Measurements from ENCODE around the gene ZNF638.

ZNF638 gene

DNA sequence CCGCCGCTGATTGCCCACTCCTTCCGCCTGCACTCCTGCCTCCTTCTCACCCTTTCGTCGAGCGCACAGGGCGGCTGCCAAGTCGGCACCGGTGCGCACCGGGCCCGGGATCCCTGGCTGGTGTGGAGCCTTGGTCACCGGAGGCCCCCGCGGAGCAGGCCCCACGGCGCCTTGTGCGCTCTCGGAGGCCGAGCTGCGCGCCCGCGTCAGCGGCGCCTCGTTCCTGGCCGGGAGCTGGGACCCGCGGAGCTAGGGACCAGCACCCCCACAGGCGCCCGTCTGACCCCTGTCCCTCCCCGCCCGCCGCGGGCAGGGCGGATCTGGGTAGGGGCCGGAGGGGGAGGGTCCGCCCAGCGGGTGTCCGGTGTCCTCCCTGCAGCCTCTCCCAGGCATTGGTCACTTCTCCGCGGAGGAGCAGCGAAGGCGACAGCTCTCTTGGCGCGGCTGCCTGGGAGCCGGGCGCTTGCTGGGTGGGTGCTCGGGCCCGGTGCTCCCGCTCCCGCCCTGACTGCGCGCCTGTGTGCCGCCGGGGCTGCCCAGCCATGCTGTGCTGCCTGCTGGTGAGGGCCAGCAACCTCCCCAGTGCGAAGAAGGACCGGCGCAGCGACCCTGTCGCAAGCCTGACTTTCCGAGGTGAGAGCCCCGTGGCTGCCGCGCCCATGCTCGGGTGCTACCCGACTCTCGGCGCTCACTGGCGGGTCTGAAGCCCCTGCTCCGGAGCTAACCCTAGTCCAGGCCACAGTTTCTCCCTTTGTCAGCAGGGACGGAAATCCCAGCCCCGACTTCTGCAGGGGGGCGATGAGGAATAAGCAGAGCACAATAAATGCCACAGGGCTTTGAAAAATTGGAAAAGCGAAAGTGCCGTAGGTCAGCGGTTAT lies 135.0 kb downstream of the ZNF638 start:
- Histone ChIP-seq H3K4me3 (ENCODE audit: low read depth, low read length) (peak overlapping the region; percentile 57), H3K27ac (peak overlapping the region; percentile 46), H3K9me3 (ENCODE audit: severe bottlenecking) (peaks cover 23% of the 10 kb centered on the region), H3K36me3 (no peaks in the 10 kb centered on the region), H3K27me3 (ENCODE audit: insufficient read depth, low read depth, severe bottlenecking) (no peaks in the 10 kb centered on the region)
- no peak for TF ChIP-seq CTCF (IDR thresholded peaks at IDR 0.05; ENCODE audit: low read depth, low read length)
- peak; percentile 50 for DNase-seq

DNA sequence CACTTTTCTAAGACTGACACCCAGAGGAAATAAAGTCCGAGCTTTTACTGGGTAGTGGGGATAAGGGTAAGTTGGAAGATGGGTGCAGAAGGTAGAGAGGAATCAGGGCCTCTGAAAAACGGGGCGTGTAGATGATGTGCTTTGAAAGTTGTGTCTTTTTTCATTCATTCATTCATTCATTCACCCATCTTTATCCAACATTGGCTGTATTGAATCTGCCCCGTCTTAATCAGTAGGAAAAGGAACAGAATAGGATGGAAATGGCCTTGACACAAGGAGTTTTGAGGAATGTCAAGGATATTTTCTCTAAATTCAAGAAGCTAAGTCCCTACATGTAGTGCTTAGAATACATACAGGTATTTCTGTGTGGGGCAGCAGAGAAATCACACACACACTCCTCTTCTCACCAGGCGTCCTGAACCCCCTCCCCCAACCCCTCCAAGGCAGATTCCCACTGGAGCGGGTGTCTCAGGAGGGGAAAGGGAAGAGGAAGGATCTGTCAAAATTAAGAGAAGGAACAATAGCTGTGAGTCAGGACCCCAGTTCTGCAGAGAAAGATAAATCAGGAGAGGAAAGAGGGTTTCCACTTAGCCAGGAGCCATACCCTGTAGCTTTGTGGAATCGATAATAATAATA lies 135.7 kb downstream of the ZNF638 start:
- no peak for DNase-seq
- peaks cover 22% of the 10 kb centered on the region for H3K9me3 ChIP-seq (ENCODE audit: severe bottlenecking)
- H3K36me3 ChIP-seq = no peaks in the 10 kb centered on the region
- no peaks in the 10 kb centered on the region for H3K27me3 ChIP-seq (ENCODE audit: insufficient read depth, low read depth, severe bottlenecking)
- no peak for TF ChIP-seq CTCF (IDR thresholded peaks at IDR 0.05; ENCODE audit: low read depth, low read length)
- H3K27ac ChIP-seq = no peak overlapping the region
- H3K4me3 ChIP-seq (ENCODE audit: low read depth, low read length) = peak overlapping the region; percentile 57

DNA sequence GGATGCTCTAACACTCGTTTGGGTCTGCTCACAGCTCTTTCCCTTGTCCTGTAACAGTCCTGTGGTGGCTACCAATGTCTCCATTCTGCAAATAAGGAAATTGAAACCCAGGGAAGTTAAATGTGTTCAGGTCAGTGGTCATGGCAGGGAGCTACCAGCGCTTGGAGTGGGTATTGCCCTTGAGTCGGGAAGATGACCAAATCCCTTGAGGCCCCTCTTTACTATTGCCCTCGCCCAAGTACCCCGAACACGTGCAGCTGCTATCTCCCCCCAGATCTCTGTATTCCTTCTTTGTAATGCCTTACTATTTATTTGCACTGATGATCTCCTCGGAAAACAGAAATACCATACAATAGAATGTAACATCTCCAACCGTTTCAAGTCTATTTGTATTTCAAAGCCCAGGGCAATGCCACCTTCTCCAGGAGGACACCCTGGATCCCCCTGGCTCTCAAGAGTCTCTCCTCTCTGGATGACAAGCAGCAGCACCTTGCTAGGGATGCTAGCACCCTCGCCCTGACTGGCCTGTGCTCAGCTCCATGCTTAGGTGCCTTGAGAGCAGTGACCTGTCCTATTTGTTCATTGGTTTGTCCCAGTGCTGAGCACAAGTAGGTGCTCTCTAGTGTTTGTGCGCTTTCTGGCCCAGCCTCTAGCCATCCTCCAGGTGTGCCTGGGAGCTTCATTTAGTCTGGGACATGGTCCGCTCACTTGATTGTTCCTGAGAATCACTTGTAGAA lies 136.9 kb downstream of the ZNF638 start:
- no peak overlapping the region for H3K4me3 ChIP-seq (ENCODE audit: low read depth, low read length)
- H3K27ac ChIP-seq = no peak overlapping the region
- no peak for DNase-seq
- no peaks in the 10 kb centered on the region for H3K27me3 ChIP-seq (ENCODE audit: insufficient read depth, low read depth, severe bottlenecking)
- H3K9me3 ChIP-seq (ENCODE audit: severe bottlenecking) = peaks cover 11% of the 10 kb centered on the region
- no peak for TF ChIP-seq CTCF (IDR thresholded peaks at IDR 0.05; ENCODE audit: low read depth, low read length)
- no peaks in the 10 kb centered on the region for H3K36me3 ChIP-seq

GRCh38 chr2:71469403-71470398 lies 138.1 kb downstream of the ZNF638 start:
- Histone ChIP-seq H3K36me3 (no peaks in the 10 kb centered on the region), H3K27me3 (ENCODE audit: insufficient read depth, low read depth, severe bottlenecking) (no peaks in the 10 kb centered on the region)
- no peak for TF ChIP-seq CTCF (IDR thresholded peaks at IDR 0.05; ENCODE audit: low read depth, low read length)

GRCh38 chr2:71471276-71471675 lies 139.7 kb downstream of the ZNF638 start:
- no peak for TF ChIP-seq CTCF (IDR thresholded peaks at IDR 0.05; ENCODE audit: low read depth, low read length)
- H3K4me3 ChIP-seq (ENCODE audit: low read depth, low read length) = no peak overlapping the region
- no peaks in the 10 kb centered on the region for H3K36me3 ChIP-seq
- DNase-seq = no peak
- no peaks in the 10 kb centered on the region for H3K9me3 ChIP-seq (ENCODE audit: severe bottlenecking)
- H3K27ac ChIP-seq = no peak overlapping the region
- no peaks in the 10 kb centered on the region for H3K27me3 ChIP-seq (ENCODE audit: insufficient read depth, low read depth, severe bottlenecking)

More at GRCh38 chr2:71469403-71470398, 138.1 kb downstream of the ZNF638 start:
- no peak for DNase-seq
- no peak overlapping the region for H3K27ac ChIP-seq
- H3K9me3 ChIP-seq (ENCODE audit: severe bottlenecking) = no peaks in the 10 kb centered on the region
- H3K4me3 ChIP-seq (ENCODE audit: low read depth, low read length) = no peak overlapping the region

All from WERI-Rb-1 (cell line).